LoVo (cell line): ENCODE data around the gene FOXK1.

Experiments used
- DNase-seq: peaks from one replicate; pipeline ENCODE4 v3.0.0-alpha.2; 2016; ENCODE audit warnings: low spot score

FOXK1 gene

DNA sequence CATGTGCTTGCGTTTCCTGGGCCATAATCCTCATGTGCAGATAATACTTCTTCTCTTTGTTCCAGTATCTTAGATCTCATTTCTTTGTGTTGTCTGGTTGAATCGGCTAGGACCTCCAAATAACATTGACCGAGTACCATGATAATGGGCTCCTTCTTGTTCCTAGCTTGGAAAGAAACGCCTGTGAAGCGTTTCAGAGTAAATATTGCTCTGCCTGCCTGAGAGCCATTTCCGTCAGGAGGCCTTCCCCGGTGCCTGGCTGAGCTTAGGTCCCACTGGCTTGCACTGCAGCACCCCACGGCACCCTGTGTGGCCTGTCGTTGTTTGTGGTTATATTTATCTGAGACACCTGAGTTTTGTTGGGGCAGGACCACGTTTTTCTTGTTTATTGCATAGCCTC lies 17.7 kb downstream of the FOXK1 start:
- no peak for DNase-seq

DNA sequence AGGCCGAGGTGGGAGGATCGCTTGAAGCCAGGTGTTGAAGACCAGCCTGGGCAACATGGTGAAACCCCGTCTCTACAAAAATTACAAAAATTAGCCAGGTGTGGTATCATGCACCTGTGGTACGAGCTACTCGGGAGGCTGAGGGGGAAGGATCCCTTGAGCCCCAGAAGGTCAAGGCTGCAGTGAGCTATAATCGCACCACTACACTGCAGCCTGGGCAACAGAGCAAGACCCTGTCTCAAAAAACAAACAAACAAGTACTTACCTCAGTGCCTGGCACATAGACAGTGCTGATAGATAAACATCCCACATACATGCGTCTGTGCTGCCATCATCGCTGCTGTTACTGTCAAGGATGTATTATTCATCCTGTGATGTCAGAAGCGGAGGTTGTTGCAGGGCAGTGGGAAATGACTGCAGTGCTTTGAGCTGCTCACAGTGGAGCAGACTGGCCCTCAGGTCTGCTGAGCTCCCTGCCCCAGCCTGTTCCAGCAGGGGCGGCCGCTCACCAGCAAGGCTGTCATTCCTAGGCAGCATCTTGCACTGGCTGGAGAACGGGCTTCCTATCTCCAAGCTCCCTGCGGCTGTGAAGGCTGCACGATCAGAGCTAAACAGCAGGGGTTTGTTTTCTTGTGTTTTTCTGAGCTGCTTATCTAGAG lies 18.6 kb downstream of the FOXK1 start:
- DNase-seq: no peak

DNA sequence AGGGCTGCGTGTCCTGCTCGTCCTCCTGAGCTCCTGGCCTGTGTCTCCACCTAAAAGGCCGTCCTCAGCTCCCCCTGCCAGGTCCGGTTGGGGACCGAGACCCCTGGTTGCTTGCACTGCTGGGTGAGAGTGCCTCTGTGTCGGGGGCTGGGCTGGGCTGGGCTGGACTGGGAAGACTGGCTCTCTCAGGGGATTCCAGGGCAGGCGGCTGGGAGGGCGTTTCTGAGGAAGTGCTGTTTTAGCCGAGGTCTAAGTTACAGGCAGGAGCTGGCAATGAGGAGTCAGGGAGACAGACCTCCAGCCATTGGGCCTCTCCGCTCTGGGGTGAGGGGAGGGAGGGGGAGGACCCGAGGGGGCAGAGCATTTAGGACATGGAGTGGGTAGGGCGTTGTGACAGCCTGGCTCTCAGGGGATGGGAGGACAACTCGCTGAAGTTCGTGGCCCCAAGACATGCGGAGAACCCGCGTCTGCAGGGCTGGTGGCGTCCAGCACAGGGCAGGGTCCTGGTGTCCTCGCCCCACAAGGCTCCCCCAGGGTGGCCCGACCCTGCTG lies 20.9 kb downstream of the FOXK1 start:
- no peak for DNase-seq

DNA sequence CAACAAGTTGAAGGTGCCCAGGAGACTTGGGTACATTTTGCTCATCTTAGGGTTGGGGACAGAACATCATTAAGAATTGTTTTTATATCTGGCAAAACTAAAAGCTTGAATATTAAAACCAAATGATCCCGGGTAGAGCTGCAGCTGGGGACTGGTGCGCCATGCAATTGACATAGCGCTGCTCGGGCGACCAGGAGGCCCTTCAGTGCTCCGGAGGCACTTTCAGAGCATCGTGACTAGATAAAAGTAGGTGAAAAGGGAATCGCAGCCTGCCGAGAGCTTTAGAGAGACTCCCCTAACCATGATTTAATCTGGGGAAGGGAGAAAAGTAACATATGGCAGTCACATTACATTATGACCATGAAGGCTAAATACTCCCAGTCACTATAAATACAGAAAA lies 21.4 kb downstream of the FOXK1 start:
- DNase-seq: no peak

DNA sequence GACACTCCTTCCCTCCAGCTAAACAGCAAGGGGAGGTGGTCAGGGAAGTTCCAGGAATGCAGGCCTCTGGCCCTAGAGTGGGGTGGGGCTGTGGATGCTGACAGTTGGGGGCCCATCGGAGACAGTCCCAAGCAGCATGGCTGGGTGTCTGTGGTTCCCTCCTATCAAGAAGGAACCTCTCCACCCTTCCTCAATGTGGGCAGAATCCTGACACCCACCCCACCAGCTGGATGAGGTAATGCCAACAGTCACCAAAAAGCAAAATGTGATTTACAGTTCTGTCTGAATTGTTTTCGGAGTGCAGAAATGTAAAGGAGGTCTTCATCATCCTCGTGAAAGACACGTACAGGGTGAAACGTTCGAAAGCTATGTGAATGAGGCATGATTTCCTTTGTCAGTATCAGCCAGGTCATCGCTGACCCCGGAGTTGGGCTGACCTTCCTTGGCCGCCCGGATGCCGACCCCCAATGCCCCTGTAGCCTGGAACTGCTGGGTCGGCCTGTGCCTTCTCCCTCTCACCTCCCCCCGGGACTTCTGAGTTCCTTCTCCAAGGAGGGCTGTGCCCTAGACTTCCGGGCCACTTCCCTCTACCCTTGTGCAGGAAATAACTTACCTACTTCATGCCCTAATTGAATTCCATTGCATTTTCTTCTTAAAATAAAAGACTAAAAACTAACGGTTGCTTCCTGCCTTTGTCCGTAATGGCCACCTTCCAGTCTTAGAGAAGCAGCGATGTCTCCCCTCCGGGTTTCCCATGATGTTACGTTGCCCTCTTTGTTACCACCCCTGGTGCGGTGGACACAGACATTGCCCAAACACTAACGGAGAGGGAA lies 24.5 kb downstream of the FOXK1 start:
- no peak for DNase-seq

DNA sequence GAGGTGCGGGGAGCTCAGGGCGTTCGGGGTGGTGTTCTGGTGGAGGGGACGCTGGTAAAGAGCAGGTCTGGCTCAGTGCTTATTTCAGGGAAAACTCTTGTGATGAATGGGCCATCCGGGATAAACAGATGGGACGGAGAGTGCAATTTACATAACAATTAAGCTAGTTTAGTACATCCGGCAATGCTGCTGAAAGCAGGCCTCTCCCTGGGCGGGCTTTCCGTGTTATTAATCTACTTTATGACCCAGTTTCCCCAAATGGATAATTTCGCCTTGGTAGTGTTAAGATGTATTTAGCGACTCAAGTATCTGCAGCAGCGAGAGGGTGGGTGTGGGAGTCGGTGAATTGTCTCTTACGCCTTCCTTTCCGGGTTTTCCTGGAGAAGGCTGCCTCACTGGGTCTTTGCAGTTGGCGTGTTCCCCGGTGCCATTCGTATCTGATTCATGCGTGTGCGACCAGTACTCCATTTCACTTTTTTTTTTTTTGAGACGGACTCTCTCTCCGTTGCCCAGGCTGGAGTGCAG lies 25.2 kb downstream of the FOXK1 start:
- no peak for DNase-seq

DNA sequence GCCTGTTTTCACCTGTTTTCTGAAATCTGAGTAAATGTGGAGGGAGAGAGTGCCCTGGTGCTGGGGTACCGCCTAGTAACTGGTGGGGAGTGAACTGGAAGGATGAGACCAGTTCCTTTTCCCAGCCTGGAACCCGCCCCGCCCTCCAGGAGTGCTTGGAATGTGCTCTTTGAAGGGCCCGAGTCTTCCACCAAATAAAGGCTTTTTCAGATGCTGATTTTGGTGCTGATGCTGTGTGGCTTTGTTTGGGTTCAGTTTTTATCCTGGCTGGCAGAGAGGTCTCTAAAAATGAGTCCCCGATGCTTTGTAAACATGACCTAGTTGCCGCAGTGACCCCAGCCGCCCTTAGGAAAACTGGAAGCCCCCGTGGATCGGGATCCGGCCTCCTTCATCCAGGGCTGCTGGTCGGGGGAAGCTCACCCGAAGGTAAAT lies 25.9 kb downstream of the FOXK1 start:
- no peak for DNase-seq

DNA sequence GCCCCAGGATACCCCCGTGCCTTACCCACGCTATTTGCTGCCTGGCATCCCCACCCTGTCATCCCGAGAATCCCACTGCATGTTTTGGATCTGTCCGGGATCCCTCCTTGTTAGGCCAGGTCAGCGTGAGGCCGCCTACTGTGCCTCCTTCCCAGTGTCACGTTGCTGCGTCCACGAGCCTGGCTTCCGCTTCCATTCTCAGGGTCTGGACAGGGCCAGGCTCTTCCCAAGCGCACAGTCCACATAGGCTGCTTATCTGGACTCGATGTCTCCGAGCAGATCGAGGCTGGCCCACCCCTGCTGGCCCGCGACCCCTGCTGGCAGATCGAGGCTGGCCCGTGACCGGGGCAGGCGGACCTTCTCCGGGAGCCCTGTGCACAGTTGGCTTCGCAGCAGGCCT lies 27.1 kb downstream of the FOXK1 start:
- DNase-seq: no peak

DNA sequence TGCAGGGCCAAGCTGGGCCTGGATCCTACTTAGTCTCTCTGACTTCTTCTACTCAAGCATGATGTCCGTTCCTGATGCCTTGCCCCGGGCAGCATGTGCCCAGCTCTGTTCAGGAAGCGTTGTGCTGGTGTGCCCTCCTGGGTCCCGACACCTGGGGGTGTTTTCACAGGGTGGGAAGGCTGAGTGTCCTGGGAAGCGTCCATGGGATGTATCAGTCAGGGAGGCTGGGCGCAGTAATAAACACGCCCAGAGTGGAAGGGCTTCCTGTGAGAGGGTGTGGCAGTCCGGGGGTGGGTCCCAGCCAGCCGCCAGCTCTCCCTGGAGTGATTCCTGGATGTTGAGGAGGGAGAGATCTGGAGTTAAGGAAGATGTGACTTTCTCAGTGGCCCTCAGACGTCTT lies 29.0 kb downstream of the FOXK1 start:
- DNase-seq: no peak

DNA sequence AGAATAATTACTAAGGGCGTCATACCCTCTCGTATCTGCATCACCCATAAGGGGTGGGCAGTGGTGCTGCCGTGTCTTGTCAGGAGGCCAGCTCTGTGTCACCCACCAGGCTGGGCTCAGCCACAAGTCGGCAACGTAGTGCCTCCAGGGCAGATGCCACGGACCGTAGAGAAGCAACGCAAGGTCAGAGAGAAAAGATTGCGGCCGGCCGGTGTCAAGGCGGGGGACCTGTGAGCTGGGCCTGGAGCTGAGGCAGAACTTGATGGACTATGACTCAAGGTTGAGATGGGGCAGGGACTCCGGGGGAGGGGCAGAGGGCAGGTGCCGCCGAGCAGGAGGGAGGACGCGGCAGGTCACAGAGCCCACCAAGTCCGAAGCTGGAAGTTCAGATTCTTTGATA lies 29.5 kb downstream of the FOXK1 start:
- no peak for DNase-seq

DNA sequence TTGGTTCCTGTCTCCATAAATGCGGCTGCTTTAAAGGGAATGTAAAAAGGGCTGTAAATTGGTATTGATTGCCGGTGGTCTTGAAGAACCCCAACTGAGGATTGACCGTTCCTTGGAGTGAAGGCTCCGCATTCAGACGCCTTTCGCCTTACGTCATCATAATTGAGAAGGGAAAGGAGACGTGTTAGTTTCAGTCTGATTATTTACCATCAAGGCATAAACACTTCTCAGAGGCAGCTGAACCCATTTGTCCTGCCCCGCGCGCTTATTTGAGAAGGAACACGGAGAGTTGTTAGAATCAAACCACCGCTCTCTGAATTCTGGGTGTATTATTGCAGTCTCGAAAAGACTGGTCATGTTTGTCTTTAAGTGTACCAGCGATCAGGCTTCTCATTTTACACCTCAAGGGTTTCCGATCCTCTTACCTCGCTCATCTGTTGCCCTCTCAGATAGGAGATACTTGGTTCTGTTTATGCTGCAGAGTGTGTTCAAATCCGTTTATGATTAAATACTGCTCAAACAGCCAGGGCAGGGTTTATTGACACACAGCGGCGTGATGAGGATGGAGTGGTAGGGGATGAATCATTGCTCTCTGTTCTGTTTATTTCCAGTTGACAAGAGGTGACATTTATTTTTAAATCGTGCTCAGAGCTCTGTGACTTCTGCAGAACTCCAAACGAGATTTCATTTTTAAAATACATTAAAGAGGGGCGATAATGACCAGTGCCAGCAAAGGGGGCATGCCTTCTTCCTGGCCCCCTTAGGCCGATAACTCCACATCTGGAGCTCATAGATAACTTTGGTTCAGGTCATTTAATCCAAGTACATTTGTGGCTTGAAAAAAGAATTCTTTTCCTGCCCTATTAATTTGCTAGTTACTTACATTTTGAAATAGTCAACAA lies 30.4 kb downstream of the FOXK1 start:
- DNase-seq: no peak

DNA sequence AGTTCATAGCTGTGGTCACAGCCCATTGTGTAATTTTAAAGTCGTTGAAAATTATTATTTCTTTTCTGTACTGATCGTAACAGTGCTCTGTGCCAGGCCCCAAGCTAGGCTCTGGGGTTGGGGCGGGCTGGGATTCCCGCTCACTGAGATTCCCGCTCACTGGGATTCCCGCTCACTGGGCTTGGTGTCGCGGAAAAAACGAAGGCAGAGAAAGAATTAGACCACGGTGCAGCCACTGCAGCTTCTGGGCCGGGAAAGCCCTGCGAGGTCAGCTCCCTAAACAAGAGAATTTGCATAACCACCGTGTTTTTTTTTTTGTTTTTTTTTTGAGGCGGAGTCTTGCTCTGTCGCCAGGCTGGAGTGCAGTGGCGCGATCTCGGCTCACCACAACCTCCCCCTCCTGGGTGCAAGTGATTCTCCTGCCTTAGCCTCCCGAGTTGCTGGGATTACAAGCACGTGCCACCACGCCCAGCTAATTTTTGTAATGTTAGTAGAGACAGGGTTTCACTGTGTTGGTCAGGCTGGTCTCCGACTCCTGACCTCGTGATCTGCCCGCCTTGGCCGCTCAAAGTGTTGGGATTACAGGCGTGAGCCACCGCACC lies 31.2 kb downstream of the FOXK1 start:
- DNase-seq: no peak

DNA sequence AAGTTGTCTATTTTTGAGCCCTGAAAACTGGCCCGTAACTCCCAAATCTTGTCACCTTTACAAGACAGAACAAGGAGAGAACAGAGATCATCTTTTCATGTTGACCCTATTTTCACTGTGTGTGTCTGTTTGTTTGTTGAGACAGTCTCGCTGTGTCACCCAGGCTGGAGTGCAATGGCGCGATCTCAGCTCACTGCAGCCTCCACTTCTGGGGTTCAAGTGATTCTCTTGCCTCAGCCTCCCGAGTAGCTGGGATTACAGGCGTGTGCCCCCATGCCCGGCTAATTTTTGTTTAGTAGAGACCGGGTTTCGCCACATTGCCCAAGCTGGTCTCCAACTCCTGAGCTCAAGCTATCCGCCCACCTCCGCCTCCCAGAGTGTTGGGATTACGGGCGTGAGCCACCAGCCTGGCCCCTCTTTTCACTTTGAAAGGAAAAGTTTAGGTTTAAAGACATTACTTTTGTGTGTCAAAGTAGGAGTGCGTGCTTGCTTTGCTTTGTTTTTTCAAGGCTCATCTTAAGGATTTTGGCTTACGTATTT lies 32.1 kb downstream of the FOXK1 start:
- no peak for DNase-seq

DNA sequence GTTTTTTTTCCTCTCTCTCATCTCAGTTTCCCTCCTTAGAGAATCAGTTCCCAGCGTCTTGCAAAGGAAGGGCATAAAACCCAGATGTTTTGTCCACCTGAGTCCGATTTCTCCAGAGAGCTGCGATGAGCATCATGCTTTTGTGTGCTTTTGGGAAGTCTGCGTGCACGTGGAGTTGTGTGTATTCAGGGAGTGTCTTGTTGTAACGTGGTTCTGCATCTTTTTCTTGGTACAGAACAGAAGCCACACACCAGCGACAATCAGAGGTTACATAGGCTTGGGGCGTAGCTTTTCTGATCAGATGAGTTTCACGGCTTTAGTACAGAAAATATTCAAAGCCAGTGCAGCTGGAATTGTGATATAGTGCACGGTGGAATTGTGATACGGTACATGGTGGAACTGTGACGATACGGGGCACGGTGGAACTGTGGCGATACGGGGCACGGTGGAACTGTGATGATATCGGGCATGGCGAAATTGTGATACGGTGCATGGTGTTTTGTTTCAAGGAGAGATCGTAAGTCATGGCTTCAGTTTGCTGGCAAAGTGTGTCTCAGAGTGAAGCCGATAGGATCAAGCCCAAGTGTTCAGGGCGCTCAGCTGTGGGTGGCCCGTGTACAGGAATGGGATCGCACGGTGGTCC lies 32.8 kb downstream of the FOXK1 start:
- no peak for DNase-seq

DNA sequence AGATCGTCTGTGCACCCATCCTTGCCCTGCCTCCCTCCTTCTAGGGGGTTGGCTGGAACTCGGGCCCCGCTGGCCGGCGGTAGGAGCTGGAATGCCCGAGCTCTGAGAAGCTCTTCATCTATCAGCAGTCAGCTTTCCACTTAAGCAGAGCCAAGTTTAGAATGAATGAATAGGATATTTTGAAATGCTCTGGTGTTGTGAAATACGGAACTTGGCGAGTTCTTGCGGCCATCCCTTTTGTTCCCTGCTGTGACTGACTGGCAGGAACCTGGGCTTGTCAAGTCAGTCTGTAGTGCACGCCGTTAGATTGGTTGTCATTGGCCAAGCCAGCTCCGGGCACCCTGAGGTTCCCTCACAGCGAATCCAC lies 33.3 kb downstream of the FOXK1 start:
- no peak for DNase-seq

DNA sequence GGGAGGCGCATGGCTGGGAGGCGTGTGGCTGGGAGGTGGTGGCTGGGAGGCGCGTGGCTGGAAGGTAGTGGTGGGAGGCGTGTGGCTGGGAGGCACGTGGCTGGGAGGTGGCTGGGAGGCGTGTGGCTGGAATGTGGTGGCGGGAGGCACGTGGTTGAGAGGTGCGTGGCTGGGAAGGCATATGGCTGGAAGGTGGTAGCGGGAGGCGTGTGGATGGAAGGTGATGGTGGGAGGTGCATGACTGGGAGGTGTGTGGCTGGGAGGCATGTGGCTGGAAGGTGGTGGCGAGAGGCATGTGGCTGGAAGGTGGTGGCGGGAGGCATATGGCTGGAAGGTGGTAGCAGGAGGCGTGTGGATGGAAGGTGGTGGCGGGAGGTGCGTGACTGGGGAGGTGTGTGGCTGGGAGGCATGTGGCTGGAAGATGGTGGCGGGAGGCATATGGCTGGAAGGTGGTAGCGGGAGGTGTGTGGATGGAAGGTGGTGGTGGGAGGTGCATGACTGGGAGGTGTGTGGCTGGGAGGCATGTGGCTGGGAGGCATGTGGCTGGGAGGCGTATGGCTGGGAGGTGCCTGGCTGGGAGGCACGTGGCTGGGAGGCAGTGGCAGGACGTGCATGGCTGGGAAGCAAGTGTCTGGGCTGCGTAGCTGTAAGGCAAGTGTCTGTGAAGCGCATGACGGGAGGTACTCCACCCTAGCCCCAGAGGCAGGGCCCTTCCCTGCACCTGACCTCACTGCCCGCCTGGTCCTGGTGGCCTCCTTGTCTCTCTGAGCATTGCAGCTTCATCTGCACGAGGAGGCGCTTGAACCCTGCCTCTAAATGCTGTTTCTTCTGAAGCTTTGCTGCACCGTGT lies 35.1 kb downstream of the FOXK1 start:
- DNase-seq: no peak

DNA sequence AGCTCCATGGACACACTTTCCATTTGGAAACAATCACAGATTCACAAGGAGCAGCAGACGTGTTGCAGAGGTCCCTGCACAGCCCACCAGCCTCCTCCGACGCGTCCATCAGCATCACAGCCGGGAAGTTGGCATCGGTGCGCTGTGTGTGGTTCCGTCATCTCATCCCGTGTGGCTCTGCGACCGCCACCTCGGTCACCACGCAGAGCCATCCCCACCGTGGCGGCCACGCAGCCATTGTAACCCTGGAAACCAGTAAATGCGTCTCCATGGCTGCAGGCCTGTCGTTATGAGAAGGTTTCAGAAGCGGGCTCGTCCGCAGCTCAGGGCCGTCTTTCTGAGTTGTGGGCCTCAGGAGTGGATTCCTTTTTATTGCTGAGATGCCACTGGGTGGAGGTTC lies 36.0 kb downstream of the FOXK1 start:
- no peak for DNase-seq

DNA sequence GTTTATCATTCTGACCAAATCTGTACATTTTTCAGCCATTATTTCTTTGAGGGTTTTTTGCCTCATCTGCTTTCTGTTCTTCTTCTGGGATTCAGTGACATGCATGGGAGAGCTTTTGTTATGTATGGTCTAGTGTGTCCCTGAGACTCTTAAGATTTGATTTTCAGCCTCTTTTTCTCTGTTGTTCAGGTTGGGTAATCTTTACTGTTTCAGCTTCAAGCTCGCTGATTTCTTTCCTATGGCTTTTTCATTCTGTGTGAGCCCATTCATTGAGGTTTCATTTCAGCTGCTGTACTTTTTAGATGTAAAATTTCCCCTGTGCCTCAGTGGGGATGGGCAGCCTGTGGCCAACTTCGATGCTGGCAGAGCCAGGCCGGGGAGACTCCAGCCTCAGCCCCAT lies 38.1 kb downstream of the FOXK1 start:
- DNase-seq: no peak

DNA sequence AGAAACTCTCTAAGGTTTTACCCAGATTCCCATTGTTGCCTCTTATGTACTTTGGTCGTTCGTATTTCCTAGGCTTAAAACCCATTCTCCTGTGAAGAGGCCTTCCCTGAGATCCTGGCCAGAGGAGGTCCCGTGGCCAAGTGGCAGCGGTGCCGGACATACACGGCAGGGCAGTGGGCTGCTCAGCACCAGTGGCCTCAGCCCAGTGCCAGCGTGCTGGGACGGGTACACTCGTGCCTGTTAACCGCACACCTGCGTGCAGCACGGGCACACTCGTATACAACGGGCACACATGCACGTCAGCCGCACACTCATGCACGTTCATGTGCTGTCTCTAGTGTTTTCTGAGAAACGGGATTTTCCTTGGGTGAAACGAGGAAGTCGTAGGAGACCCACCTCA lies 40.2 kb downstream of the FOXK1 start:
- DNase-seq: no peak
